Measurements from ENCODE around the gene NHS.

NHS gene

DNA sequence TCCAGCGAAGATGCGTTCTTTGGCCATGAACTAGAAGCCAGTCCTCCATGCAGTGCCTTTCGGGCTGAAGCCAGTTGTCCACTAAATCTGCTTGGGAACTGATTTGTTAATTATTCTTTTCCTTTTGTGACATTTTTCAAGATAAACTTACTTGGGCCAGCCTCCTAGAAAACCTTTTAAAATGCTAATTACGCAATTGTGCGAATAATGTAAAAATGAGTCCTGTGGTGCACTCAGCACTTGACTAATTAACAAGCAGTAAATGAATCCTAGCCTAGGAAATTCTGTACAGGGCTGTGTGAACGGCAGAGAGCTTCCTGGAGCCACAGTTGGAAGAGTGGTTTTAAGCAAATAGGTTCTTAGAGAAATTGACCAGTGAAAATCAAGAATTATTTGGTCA, 212.4 kb downstream of the NHS start:
- Histone ChIP-seq H3K9ac (ENCODE audit: low read length) (no peak overlapping the region), H2BK5ac (ENCODE audit: low read depth, low read length, poor library complexity, severe bottlenecking) (no peak overlapping the region), H4K8ac (ENCODE audit: low read length) (no peak overlapping the region), H4K91ac (ENCODE audit: low read length) (no peak overlapping the region), H2BK120ac (ENCODE audit: low read depth, low read length) (no peak overlapping the region), H3K27me3 (ENCODE audit: control insufficient read depth in 1 of 2, insufficient read depth in 1 of 2, low read length in 2 of 2) (peaks cover 0 to 3% of the 10 kb centered on the region in 2 experiments), H2AFZ (ENCODE audit: low read depth, low read length) (no peak overlapping the region), H3K9me3 (ENCODE audit: control insufficient read depth, low read length) (no peaks in the 10 kb centered on the region), H2BK12ac (ENCODE audit: low read length in 2 of 2) (no peak overlapping the region), H3K18ac (ENCODE audit: low read depth in 1 of 2, low read length in 2 of 2) (no peak overlapping the region), H3K4me2 (ENCODE audit: low read length, poor library complexity, severe bottlenecking) (no peak overlapping the region), H2AK5ac (ENCODE audit: low read length, severe bottlenecking) (no peak overlapping the region), H3K79me1 (replicated peaks; ENCODE audit: low read length, poor library complexity, severe bottlenecking) (peaks cover 5% of the 10 kb centered on the region), H3K4me1 (ENCODE audit: control insufficient read depth, insufficient read depth, low read depth, low read length) (peaks cover 9% of the 10 kb centered on the region), H3K4ac (ENCODE audit: low read depth in 1 of 2, low read length in 2 of 2) (no peak overlapping the region), H2BK15ac (ENCODE audit: low read depth, poor library complexity, severe bottlenecking) (no peak overlapping the region), H3K4me3 (ENCODE audit: insufficient read depth in 1 of 2, low read depth in 1 of 2, low read length in 2 of 2) (no peak overlapping the region), H3K27ac (ENCODE audit: low read length, poor library complexity, severe bottlenecking) (no peak overlapping the region), H3K23ac (ENCODE audit: low read length in 2 of 2) (no peak overlapping the region), H3K14ac (ENCODE audit: low read length in 2 of 2) (no peak overlapping the region), H3K36me3 (ENCODE audit: control insufficient read depth in 1 of 2, insufficient read depth in 2 of 2, low read depth in 1 of 2, low read length in 2 of 2) (no peaks in the 10 kb centered on the region)
- DNase-seq, result no peak
- WGBS, result 91% methylated on average over 4 of the region's 6 CpGs

DNA sequence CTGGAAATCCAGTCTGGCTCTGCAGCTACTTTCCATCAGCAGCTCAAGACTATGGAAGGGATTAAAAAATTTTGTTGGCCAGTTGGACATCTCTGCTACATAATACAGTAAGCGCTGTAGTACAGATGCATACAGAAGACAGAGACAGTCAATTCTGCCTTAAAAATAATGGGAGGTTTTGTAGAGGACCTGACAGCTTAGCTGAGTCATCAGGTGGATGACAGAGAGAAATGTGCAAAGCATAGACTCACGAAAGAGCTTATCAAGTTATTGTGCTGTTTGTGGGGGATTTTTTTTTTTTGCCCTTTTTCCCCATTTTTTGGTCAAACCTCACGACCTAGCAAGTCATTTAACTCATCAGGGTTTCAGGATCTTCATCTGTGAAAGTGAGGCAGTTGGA, 213.3 kb downstream of the NHS start:
- H3K27ac ChIP-seq (ENCODE audit: low read length, poor library complexity, severe bottlenecking), result no peak overlapping the region
- no peak overlapping the region for H3K4me3 ChIP-seq (ENCODE audit: insufficient read depth in 1 of 2, low read depth in 1 of 2, low read length in 2 of 2)
- H2AK5ac ChIP-seq (ENCODE audit: low read length, severe bottlenecking), result no peak overlapping the region
- no peak overlapping the region for H2BK12ac ChIP-seq (ENCODE audit: low read length in 2 of 2)
- no peak overlapping the region for H2BK15ac ChIP-seq (ENCODE audit: low read depth, poor library complexity, severe bottlenecking)
- WGBS, result 100% methylated on average over 1 of the region's 3 CpGs
- H3K14ac ChIP-seq (ENCODE audit: low read length in 2 of 2), result no peak overlapping the region
- H3K23ac ChIP-seq (ENCODE audit: low read length in 2 of 2), result no peak overlapping the region
- H3K18ac ChIP-seq (ENCODE audit: low read depth in 1 of 2, low read length in 2 of 2), result no peak overlapping the region
- peaks cover 4% of the 10 kb centered on the region for H3K79me1 ChIP-seq (replicated peaks; ENCODE audit: low read length, poor library complexity, severe bottlenecking)
- no peak overlapping the region for H3K4me2 ChIP-seq (ENCODE audit: low read length, poor library complexity, severe bottlenecking)
- no peaks in the 10 kb centered on the region for H3K36me3 ChIP-seq (ENCODE audit: control insufficient read depth in 1 of 2, insufficient read depth in 2 of 2, low read depth in 1 of 2, low read length in 2 of 2)
- H3K4ac ChIP-seq (ENCODE audit: low read depth in 1 of 2, low read length in 2 of 2), result no peak overlapping the region
- H3K9ac ChIP-seq (ENCODE audit: low read length), result no peak overlapping the region
- H2AFZ ChIP-seq (ENCODE audit: low read depth, low read length), result no peak overlapping the region
- H2BK5ac ChIP-seq (ENCODE audit: low read depth, low read length, poor library complexity, severe bottlenecking), result no peak overlapping the region
- no peak overlapping the region for H2BK120ac ChIP-seq (ENCODE audit: low read depth, low read length)
- DNase-seq, result no peak
- H4K8ac ChIP-seq (ENCODE audit: low read length), result no peak overlapping the region
- no peaks in the 10 kb centered on the region for H3K9me3 ChIP-seq (ENCODE audit: control insufficient read depth, low read length)
- H4K91ac ChIP-seq (ENCODE audit: low read length), result no peak overlapping the region
- H3K4me1 ChIP-seq (ENCODE audit: control insufficient read depth, insufficient read depth, low read depth, low read length), result peaks cover 5% of the 10 kb centered on the region
- peaks cover 0 to 4% of the 10 kb centered on the region in 2 experiments for H3K27me3 ChIP-seq (ENCODE audit: control insufficient read depth in 1 of 2, insufficient read depth in 1 of 2, low read length in 2 of 2)

DNA sequence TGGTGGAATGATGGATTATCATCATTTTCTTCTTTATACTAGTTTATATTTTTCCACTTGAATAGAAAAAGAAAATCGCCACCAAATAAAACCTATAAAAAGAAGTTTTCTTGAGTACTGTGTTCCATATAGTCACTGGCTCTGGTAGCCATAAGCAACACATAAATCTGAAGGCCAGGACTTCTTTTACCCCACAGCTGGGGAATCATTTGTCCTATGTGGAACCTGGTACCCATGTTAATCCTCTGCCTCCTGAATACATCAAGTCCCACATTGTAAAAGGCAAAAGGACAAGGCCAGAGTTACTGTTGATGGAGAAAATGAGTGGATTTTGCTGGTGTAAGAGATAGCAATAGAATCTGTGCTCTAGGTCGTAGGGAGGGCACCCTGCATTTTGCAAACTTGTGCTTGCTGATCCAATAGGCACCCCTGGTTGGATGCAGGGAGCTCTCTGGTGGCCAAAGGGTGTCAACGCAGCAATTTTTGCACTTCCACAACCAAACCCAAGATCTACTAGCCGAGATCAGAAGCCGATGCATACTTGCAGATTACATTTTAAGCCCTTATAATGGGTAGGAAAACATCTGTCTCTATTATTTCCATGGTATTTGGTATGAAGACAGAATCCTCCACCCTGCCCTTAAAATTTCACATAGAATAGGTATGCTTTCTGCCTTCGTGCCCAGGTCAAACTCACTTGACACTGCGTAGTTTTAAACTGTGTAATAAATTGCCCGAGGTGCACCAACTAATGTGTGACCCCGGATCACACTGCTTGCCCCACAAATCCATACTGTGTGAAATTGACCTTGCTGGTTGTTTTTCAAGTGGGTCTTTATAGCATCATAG, 216.1 kb downstream of the NHS start:
- DNase-seq, result peak; percentile 38
- Histone ChIP-seq H3K9me3 (ENCODE audit: control insufficient read depth, low read length) (no peaks in the 10 kb centered on the region), H4K8ac (ENCODE audit: low read length) (no peak overlapping the region), H3K4me2 (ENCODE audit: low read length, poor library complexity, severe bottlenecking) (no peak overlapping the region), H2BK12ac (ENCODE audit: low read length in 2 of 2) (no peak overlapping the region), H3K27ac (ENCODE audit: low read length, poor library complexity, severe bottlenecking) (peak overlapping the region; percentile 82), H2BK15ac (ENCODE audit: low read depth, poor library complexity, severe bottlenecking) (no peak overlapping the region), H3K36me3 (ENCODE audit: control insufficient read depth in 1 of 2, insufficient read depth in 2 of 2, low read depth in 1 of 2, low read length in 2 of 2) (no peaks in the 10 kb centered on the region), H3K4me1 (ENCODE audit: control insufficient read depth, insufficient read depth, low read depth, low read length) (peaks cover 6% of the 10 kb centered on the region), H2BK5ac (ENCODE audit: low read depth, low read length, poor library complexity, severe bottlenecking) (no peak overlapping the region), H3K9ac (ENCODE audit: low read length) (peak overlapping the region; percentile 76), H3K14ac (ENCODE audit: low read length in 2 of 2) (no peak overlapping the region), H2BK120ac (ENCODE audit: low read depth, low read length) (no peak overlapping the region), H3K23ac (ENCODE audit: low read length in 2 of 2) (no peak overlapping the region), H3K27me3 (ENCODE audit: control insufficient read depth in 1 of 2, insufficient read depth in 1 of 2, low read length in 2 of 2) (peaks cover 0 to 9% of the 10 kb centered on the region in 2 experiments), H3K4me3 (ENCODE audit: insufficient read depth in 1 of 2, low read depth in 1 of 2, low read length in 2 of 2) (peak overlapping the region in 1 of 2 experiments; percentile 70), H4K91ac (ENCODE audit: low read length) (no peak overlapping the region), H2AFZ (ENCODE audit: low read depth, low read length) (no peak overlapping the region), H3K79me1 (replicated peaks; ENCODE audit: low read length, poor library complexity, severe bottlenecking) (peaks cover 2% of the 10 kb centered on the region), H2AK5ac (ENCODE audit: low read length, severe bottlenecking) (no peak overlapping the region), H3K4ac (ENCODE audit: low read depth in 1 of 2, low read length in 2 of 2) (no peak overlapping the region), H3K18ac (ENCODE audit: low read depth in 1 of 2, low read length in 2 of 2) (no peak overlapping the region)
- WGBS, result 75% methylated on average over 5 of the region's 9 CpGs

DNA sequence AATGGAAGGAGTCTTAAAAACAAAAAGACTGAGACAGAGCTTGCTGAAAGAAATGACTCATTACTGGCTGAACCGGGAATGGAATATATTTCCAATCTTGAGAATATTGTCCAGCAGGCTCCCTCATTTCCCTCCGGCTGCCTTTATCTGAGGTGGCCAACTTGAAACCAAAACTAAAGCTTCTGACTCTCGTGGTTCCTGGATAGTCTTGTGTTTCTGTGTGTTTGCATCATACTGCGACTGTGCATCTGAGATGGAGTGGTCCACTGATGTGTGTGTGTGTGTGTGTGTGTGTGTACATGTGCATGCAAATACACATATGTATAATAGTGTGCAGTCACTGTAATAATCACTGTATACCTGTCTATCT, 216.7 kb downstream of the NHS start:
- H3K79me1 ChIP-seq (replicated peaks; ENCODE audit: low read length, poor library complexity, severe bottlenecking), result peaks cover 2% of the 10 kb centered on the region
- H3K36me3 ChIP-seq (ENCODE audit: control insufficient read depth in 1 of 2, insufficient read depth in 2 of 2, low read depth in 1 of 2, low read length in 2 of 2), result no peaks in the 10 kb centered on the region
- H2BK15ac ChIP-seq (ENCODE audit: low read depth, poor library complexity, severe bottlenecking), result no peak overlapping the region
- H3K4ac ChIP-seq (ENCODE audit: low read depth in 1 of 2, low read length in 2 of 2), result no peak overlapping the region
- H2AK5ac ChIP-seq (ENCODE audit: low read length, severe bottlenecking), result no peak overlapping the region
- H3K9ac ChIP-seq (ENCODE audit: low read length), result peak overlapping the region; percentile 76
- H2AFZ ChIP-seq (ENCODE audit: low read depth, low read length), result no peak overlapping the region
- no peak overlapping the region for H3K18ac ChIP-seq (ENCODE audit: low read depth in 1 of 2, low read length in 2 of 2)
- no peak overlapping the region for H4K8ac ChIP-seq (ENCODE audit: low read length)
- H3K14ac ChIP-seq (ENCODE audit: low read length in 2 of 2), result no peak overlapping the region
- H3K27me3 ChIP-seq (ENCODE audit: control insufficient read depth in 1 of 2, insufficient read depth in 1 of 2, low read length in 2 of 2), result peaks cover 0 to 9% of the 10 kb centered on the region in 2 experiments
- no peaks in the 10 kb centered on the region for H3K9me3 ChIP-seq (ENCODE audit: control insufficient read depth, low read length)
- no peak overlapping the region for H2BK12ac ChIP-seq (ENCODE audit: low read length in 2 of 2)
- H2BK5ac ChIP-seq (ENCODE audit: low read depth, low read length, poor library complexity, severe bottlenecking), result no peak overlapping the region
- peaks cover 9% of the 10 kb centered on the region for H3K4me1 ChIP-seq (ENCODE audit: control insufficient read depth, insufficient read depth, low read depth, low read length)
- H3K23ac ChIP-seq (ENCODE audit: low read length in 2 of 2), result no peak overlapping the region
- H2BK120ac ChIP-seq (ENCODE audit: low read depth, low read length), result no peak overlapping the region
- DNase-seq, result peak; percentile 53
- peak overlapping the region in 1 of 2 experiments; percentile 70 for H3K4me3 ChIP-seq (ENCODE audit: insufficient read depth in 1 of 2, low read depth in 1 of 2, low read length in 2 of 2)
- H4K91ac ChIP-seq (ENCODE audit: low read length), result no peak overlapping the region
- no peak overlapping the region for H3K4me2 ChIP-seq (ENCODE audit: low read length, poor library complexity, severe bottlenecking)
- H3K27ac ChIP-seq (ENCODE audit: low read length, poor library complexity, severe bottlenecking), result peak overlapping the region; percentile 82
- 56% methylated on average over 2 of the region's 4 CpGs for WGBS

All from mesenchymal stem cell (in vitro differentiated cells and primary cell).